SKM-1 treated with dmso at 0.1 percent for 144 hours (cell line): ENCODE data around the gene NRP1.
"Not testable (repeated sequence)": the region's sequence is repeated elsewhere in the genome, so short reads cannot be mapped to it uniquely, and the experiment has no call there.

Experiments used
- DNase-seq: peaks from one replicate; lab custom pipeline; 2025; ENCODE audit not compliant: unreplicated experiment; lab: John Stamatoyannopoulos, UW

Gene NRP1

DNA sequence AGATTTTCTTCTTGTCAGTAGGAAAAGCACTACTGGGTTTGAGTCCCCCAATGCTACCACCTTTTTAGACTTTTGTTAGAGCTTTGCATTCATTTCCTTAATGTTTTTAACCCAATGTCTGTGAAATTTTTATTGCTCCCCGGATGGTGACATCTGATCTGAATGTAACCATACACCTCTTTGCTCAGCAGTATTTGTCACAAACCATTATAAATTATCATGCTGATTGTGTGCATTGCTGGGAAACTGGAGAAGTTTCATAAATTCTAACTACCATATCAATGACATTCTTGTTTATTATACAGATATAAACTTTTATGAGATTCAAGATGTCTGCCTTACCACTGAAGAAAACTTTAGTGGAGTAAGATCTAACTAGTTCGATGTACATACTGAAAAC lies 8.5 kb downstream of the NRP1 start:
- DNase-seq: no peak

DNA sequence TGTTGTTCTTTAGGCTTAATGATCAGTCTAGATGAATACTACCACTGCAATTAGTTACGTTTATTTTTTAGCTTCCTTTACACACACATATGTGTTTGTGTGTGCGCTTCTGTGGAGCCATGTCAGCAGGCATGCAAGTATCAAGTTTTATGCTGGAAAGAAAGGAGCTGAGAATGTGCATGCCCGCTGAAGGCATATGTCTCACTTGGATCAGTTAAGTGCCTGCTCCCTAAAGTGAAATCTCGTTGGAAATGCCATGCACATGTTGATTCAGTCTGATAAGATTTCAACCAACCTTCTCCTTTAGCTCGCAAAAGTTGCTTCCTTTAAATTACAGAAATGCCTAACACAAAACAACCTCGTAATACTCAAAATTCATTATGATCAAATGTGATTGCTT lies 10.7 kb downstream of the NRP1 start:
- no peak for DNase-seq

DNA sequence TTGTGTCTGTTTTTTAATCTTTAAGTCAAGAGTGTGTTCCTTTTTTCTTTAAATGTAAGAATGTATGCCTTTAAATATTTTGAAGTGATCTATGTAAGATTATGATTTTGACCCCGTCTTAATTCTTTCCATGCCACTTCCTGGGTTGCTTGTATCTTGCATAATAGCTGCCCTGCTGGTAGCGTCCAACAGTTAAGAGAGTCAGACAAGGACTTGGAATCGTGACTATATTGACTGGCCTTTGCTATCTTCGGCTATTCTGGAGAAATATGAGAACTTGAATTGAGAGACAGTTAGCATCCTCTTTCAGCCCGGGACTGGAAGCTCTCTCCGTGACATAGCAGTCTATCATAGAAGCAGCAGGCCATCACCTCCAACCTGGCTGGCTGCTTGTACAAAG lies 13.0 kb downstream of the NRP1 start:
- no peak for DNase-seq

DNA sequence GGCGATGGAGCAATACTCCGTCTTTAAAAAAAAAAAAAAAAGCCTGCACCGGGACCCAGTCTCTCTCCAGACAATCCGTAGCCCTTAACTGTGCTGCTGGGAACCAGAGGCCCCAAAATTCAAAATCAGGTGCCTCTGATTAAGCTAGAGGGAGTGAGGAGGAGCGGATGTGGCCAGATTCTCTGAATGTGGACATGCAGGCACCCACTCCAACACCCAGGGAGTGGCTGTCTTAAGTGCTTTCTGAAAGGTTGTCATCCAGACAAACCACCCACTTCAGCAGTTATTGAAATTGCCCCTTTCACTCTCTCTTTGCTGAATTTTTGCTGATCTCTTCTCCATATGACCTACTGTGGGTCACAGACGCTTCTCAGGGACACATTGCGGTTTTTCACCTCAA lies 14.2 kb downstream of the NRP1 start:
- DNase-seq: no peak

DNA sequence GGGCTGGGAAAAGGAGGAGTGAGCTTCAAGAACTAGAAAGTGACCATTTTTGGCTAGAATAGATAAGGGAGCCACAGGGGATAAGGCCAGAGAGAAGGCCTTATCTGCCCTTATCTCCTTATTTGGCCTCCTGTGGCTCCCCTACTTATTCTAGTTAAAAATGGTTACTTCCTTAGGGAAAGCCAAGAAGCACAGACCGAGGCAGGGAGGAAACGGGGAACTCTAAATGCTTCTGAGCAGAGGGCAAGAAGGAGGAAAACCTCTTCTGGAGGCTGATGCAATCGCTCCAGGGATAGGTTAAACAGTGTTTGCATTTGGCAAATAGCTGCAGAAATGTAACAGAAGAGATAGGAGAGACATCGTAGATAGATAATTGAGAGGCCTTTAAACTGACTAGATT lies 18.6 kb downstream of the NRP1 start:
- no peak for DNase-seq

DNA sequence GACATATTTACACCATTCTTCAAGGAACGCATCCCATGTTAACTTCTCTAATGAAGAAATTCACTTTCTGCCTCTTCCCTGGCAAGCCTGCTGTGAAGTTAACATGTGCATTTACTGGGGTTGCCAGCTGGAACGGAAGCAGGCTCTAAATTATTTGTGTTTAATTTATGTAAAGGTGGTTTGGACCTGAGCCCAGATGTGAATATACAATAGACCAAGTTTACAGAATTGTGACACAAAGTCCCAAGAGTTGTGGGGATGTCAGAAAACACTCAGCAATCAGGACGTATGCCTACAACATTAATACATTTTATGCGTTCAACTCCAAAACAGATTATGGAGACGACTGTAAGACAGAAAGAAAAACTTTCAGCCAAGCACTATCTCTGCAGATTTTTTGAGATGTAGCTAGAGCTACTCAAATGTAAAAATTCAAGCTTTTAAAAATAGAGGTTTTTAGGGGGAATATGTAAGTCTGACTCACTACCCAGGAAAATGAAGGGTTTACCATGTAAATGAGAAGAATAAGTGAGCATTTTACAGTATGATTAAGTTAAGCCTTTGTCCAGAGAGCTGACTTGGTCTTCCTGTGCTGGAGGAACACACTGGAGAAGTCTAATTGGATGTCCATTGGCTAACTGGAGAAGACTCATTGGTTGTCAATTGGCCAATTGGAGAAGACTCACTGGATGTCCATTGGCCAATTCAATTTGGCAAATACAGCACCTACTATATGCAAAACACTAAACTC lies 19.5 kb downstream of the NRP1 start:
- no peak for DNase-seq

DNA sequence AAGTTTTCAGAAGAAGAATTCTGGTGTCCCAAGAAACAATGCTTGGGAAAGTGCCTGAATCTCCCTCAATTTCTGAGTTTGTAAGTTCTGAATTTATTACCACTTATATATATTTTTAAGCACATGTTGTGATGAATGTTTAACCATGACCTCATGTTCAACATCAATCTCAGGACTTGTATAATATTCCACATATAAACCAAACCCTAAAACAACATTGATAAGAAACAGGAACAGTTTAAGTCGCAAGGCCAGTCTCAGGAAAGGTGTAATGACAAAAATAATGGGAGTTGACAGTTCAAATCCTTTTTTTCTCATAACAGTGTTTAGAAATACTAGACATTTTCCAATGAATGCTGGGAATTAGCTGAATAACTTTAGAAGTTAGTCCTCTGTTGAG lies 22.8 kb downstream of the NRP1 start:
- DNase-seq: no peak

DNA sequence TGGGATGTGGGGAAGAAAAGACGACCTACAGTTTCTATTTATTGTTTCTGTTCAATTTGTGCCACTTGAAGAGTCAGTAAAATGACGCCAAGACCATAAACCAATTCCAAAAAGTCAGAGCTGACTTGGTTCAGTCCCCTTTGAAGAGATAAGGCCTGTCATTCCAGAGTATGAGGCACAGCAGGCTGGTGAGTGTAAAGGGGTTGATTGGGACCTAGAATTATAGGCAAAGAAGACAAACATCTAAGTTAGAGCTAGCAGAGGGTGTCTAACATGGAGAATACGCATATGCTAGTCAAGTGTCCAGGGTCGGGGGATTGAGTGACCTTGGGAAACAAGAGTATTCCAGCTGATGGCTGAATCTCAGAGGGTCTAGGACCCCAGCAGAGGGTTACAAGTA lies 23.6 kb downstream of the NRP1 start:
- no peak for DNase-seq

DNA sequence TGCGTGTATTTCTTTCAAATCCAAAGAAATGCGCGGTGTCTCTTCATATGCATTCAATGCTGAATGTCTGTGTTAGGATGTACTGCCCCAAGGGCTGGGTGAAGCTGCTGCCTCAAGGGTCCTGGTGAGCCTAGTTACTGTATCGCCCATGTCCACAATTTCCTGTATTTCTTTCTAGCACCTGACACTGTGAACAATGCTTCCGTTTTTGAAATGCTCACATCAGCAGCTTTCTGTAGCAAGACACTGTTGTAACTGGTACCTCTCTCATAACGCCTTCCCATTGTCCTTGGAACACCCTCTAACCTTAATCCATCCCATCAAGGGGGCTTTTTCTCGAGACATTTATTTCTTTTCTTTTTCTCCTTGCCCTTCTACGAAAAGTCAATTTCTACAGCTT lies 25.1 kb downstream of the NRP1 start:
- DNase-seq: no peak

DNA sequence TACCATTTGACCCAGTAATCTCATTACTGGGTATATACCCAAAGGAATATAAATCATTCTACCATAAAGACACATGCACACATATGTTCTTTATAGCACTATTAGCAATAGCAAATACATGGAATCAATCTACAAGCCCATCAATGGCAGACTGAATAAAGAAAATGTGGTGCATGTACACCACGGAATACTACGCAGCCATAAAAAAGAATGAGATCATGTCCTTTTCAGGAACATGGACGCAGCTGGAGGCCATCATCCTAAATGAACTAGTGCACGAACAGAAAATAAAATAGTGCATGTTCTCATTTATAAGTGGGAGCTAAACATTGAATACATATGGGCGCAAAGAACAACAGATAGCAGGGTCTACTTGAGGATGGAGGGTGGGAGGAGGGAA lies 26.6 kb downstream of the NRP1 start:
- DNase-seq: no peak

DNA sequence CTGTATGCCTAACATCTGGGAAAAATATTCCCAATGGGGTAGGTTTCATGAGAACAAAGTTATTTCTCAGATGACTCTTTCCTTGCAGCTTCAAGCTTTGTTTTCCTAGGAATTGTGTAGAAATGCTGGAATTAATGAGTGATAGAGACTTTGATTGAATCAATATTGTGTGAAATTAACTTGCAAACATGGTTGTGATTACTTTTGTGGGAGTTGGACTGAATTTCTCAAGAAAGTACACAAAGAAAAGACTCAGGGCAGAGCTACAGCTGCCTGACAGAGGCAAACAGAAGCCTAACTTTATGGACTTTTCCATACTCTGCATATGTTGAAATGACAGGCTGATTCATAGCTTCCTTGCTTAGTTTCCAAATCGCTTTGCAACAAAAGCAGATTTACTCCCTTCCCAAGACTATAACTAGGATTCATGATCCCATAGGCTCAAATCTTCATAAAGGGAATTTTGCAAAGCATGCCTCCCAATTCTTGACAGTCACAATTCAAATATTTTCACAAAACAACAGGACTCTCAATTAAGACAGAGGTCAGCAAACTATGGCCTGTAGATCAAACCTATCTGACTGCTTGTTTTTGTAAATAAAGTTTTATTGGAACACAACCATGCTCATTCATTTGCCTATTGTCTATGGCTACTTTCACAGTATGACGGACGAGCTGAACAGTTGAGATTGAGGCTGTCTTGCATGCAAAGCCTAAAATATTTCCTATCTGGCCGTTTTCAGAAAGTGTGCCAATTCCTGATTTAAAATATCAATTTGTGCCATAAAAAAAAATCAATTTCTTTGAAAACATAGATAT lies 27.6 kb downstream of the NRP1 start:
- DNase-seq: no peak

DNA sequence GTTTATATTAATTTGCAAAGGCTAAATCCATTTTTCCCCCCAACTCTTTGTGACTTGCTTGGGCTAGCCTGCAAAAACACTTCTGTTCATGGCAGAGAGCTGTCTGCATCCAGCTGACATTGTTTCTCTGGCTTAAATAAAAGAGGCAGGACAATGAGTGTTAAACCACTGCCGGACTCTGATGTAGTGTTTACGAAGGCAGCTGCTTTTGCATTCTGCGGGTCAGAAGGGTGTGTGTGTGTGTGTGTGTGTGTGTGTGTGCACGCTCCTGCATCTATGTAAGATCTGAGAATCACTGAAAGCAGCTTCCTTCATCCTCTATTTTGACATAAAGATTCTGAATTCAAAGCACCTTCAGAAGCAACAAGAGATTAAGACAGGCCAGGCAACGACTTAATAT lies 28.3 kb downstream of the NRP1 start:
- DNase-seq: no peak

DNA sequence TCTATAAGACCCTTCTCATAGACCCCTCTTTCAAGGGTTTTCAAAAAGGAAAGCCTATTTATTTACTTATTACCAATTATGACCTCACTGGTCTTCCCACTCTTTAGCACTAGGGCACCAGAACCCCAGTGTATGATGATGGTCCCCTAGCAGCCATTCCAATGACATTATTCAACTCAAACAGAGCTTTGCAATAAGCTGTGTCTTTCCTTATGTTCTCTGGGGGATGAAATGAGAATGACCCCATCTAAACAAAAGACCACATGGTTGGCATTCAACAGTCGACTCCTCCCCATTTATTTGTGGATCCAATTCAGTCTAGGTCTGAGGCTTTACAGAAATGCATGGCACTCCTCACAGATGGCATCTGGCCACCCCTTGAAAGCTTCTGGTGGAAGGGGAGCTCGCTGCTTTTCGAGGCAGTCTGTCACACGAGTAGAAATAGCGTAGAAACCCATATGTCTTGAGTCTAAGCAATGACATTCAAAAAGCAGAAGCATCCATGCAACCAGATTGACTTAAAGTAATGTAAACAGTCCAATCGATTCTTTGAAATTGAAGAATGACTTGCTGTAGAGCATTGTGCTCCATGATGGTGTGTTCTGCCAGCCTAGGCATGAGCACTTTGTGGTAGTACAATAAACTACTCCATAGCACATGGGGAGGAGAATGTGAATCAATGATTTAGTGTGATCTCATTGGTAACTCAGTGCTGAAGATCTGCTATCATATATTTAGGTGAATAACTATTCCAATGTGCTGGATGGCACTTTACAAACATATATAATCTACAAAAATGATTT lies 29.8 kb downstream of the NRP1 start:
- DNase-seq: no peak

DNA sequence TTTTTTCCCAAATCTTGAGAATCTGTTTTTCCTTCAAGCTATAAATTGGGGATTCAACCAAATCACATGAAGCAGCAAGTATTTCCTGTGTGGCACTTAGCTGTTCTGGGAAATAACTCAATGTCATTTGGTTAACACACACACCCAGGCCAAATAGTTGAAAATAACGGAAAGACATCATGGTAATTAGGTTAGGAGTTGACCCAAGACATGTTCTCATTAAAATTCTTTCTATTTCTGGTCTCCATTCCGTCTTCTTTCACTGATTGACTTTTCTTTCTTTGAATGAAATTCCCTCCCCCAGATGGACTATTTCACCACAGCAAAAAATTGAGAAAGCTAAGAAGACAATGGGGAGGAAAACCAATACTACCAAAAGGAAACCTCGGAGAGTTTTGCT lies 30.5 kb downstream of the NRP1 start:
- DNase-seq: no peak

DNA sequence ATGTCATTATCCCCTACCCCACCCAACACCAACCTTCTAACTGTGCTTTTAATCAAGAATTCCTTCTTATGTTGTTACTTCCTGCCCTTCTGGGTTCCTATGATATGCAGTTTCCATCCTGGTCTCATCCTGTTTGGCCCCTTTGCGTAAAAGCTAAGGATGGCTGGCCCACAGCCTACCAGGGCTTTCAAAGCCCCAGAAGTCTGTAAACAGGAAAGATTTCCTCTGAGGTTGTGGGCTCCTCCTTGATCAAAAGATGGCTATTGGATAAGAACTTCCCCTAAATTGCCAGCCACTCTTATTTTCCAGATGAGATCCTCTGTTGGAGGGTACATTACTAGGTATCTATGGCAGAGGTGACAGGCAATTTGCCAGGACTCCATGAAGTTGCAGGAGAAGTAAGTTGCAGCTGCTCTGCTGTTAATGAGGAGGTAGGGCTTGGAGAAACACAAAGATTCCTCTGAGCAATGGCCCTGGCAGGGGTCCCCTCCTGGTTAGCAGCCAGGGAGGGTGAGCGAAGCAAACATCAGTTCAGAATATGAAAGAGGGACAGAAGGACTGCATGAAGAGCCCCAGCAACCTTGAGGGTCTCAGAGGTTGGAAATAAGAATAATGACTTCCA lies 32.1 kb downstream of the NRP1 start:
- DNase-seq: no peak

DNA sequence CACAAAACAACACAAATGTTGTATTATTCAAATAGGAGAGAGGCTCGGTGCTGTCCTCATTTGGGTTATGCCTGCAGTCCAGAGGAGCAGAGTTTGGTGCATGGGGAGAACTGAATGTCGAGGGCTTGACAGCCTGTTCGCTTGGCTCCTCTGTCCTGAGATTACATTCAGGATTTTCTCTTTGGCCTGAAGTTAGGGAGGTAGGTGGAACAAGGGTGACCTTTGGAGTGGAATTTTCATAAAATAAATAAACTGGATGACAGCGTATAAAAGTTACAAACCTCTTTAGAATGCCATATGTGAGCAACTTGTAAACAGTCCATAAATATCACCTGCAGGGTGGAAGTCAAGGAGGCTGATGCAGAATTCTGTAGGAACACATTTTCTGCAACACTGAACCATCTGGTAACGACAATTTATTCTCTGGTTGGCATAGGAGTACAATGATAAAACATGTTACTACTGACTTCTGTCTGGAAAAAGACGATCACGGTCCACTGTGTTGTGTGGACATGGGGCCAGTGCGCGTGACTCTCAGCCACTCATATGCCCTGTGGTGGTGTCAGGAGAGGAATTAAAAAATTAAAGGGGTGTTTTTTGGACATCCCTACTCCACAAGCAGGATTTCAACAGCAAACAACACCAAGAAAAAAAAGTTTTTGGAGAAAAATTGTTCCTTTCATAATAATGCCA lies 33.2 kb downstream of the NRP1 start:
- no peak for DNase-seq

DNA sequence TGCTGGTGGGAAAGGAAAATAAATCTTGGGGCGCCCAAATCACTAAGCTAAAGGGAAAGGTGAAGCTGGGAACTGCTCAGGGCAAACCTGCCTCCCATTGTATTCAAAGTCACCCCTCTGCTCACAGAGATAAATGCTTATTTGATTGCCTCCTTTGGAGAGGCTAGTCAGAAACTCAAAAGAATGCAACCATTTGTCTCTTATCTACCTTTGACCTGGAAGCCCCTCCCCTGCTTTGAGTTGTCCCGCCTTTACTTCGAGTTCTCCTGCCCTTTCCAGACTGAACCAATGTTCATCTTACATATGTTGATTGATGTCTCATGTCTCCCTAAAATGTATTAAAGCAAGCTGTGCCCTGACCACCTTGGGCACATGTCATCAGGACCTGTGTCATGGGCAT lies 33.9 kb downstream of the NRP1 start:
- not testable (repeated sequence) for DNase-seq

DNA sequence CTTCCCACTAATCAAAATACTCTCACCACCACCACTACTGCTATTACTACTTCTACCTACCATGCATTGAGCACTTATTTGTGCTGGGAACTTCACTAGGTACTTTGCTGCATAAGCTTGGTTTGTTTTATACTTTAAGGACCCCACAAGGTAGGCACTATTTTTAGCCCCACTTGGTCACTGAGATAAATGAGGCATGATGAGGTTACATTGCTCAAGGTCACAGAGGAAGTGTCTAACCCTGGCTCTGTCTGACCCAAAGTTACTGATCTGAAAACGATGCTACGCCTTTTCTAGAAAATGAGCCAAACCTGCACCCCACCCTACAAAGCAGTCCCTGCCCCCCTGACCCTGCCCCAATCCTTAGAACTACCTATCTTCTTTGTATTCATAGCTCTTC lies 35.6 kb downstream of the NRP1 start:
- DNase-seq: no peak

DNA sequence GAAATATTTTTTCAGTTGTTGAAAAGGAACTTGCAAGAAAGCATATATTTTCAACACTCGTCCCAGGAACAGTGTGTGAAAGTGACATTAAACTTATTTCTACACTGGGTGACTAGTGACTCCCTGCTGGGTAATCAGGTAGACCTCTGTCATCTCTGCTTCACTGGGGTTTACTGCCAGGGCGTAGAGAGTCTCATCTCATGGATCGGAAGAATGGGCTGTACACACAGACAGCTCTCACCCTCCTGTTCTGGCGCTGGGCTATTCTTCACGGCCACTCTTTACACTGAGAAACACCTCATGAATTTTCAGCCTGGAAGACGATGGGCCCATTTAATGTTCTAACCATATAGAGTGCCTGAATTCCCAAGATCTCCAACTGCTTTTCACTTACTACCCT lies 36.4 kb downstream of the NRP1 start:
- no peak for DNase-seq

DNA sequence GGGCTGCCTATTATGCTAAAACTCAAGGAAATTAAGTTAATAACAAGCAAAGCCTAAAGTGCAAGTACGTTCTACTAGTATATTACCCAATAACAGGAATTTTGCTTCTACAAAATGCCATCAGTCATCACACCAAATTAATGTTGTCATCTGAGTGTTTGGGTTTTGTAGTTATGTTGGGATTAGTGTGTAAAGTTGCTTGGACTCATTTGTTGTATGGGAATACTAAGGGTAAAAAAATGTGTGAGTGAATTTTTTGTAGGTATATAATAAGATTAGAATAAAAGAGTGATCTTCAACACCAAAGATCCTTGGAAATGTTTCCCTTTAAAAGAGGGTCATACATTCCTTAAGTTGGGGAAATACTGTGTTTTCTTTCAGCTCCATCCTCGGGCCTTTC lies 38.6 kb downstream of the NRP1 start:
- DNase-seq: no peak
